Hepatocyte (in vitro differentiated cells): ENCODE measurements around the gene BARX1. TPM values are rescaled to one million over a fixed set of nuclear protein-coding genes. Genes with fewer than 3 reads are reported as not detected.

Source experiments
- DNase-seq: peaks from one replicate; pipeline ENCODE4 v3.0.0-alpha.2; 2016; ENCODE audit warnings: low spot score
- H2AFZ ChIP-seq: fragments of 200-600 bp; sonication (generic); 2 replicates; pipeline ENCODE4 v1.6.0; 2016; ENCODE audit warnings: antibody characterized with exemption, mild to moderate bottlenecking
- H3K27ac ChIP-seq: fragments of 200-600 bp; sonication (generic); 2 replicates; pipeline ENCODE4 v1.5.1; 2016; ENCODE audit warnings: mild to moderate bottlenecking
- H3K27me3 ChIP-seq: fragments of 200-600 bp; sonication (generic); 2 replicates; pipeline ENCODE4 v1.6.1; 2016
- H3K36me3 ChIP-seq: fragments of 200-600 bp; sonication (generic); replicated peaks from 2 replicates; pipeline ENCODE4 v1.5.1; 2016; ENCODE audit warnings: low read depth; ENCODE audit not compliant: insufficient read depth
- H3K4me1 ChIP-seq: fragments of 200-600 bp; sonication (generic); 2 replicates; pipeline ENCODE4 v1.5.1; 2016; ENCODE audit warnings: mild to moderate bottlenecking, moderate library complexity; ENCODE audit not compliant: insufficient read depth
- H3K4me2 ChIP-seq: fragments of 200-600 bp; sonication (generic); 2 replicates; pipeline ENCODE4 v1.6.0; 2016
- H3K4me3 ChIP-seq: fragments of 200-600 bp; sonication (generic); 2 replicates; pipeline ENCODE4 v1.5.1; 2016; ENCODE audit warnings: mild to moderate bottlenecking
- H3K79me2 ChIP-seq: fragments of 200-600 bp; sonication (generic); 2 replicates; pipeline ENCODE4 v1.6.0; 2017; ENCODE audit warnings: mild to moderate bottlenecking
- H3K9me2 ChIP-seq: fragments of 200-600 bp; sonication (generic); replicated peaks from 2 replicates; pipeline ENCODE4 v1.6.0; 2017; ENCODE audit warnings: mild to moderate bottlenecking; ENCODE audit not compliant: insufficient read depth
- H3K9me3 ChIP-seq: fragments of 200-600 bp; sonication (generic); 2 replicates; pipeline ENCODE4 v1.5.1; 2016; ENCODE audit warnings: low read depth, mild to moderate bottlenecking
- H4K20me1 ChIP-seq: fragments of 200-600 bp; sonication (generic); 2 replicates; pipeline ENCODE4 v1.6.0; 2016; ENCODE audit warnings: mild to moderate bottlenecking; ENCODE audit not compliant: insufficient read depth, poor library complexity, severe bottlenecking
- EZH2 ChIP-seq: fragments of 200-600 bp; sonication (generic); IDR thresholded peaks from 2 replicates; pipeline ENCODE4 v1.6.1; 2016; ENCODE audit warnings: antibody characterized with exemption, mild to moderate bottlenecking, borderline replicate concordance
- EZH2phosphoT487 ChIP-seq: fragments of 200-600 bp; sonication (generic); IDR thresholded peaks from one replicate; pipeline ENCODE4 v1.6.1; 2018; ENCODE audit warnings: antibody characterized with exemption, mild to moderate bottlenecking, low read depth, moderate library complexity; ENCODE audit not compliant: unreplicated experiment, severe bottlenecking
- WGBS: methylation state at CpG from one replicate; pipeline ENCODE4 v1.1.6; 2016; ENCODE audit warnings: low lambda C conversion rate; ENCODE audit errors: missing lambda C conversion rate; 5-methylcytosine and 5-hydroxymethylcytosine counted together
- polyA plus RNA-seq: library from polyadenylated mRNA; unstranded; fragments of >200 nt; fragmentation: Nextera tagmentation; extraction: Ambion mirVana; gene quantifications from 2 replicates; pipeline ENCODE4 v1.2.1, GENCODE V29; 2016
- total RNA-seq: library from RNA; depleted of rRNA; stranded (reverse); fragments of >200 nt; gene quantifications from 2 replicates; pipeline ENCODE4 v1.2.3, GENCODE V29; 2014
- TF ChIP-seq, protein P1 (sequence below): fragments of 200-600 bp; sonication (generic); IDR thresholded peaks from 2 replicates; pipeline ENCODE4 v1.5.1; 2016; ENCODE audit warnings: antibody characterized with exemption, mild to moderate bottlenecking; ENCODE audit not compliant: poor library complexity

The BARX1 gene
- total and polyA plus RNA-seq, 2 experiments from 2014 or later, result 0.47 to 0.50 TPM

- 78% methylated on average over 14 of the region's 15 CpGs for WGBS
- no peaks in the 10 kb centered on the region for H3K4me1 ChIP-seq
- TF ChIP-seq, protein P1, sequence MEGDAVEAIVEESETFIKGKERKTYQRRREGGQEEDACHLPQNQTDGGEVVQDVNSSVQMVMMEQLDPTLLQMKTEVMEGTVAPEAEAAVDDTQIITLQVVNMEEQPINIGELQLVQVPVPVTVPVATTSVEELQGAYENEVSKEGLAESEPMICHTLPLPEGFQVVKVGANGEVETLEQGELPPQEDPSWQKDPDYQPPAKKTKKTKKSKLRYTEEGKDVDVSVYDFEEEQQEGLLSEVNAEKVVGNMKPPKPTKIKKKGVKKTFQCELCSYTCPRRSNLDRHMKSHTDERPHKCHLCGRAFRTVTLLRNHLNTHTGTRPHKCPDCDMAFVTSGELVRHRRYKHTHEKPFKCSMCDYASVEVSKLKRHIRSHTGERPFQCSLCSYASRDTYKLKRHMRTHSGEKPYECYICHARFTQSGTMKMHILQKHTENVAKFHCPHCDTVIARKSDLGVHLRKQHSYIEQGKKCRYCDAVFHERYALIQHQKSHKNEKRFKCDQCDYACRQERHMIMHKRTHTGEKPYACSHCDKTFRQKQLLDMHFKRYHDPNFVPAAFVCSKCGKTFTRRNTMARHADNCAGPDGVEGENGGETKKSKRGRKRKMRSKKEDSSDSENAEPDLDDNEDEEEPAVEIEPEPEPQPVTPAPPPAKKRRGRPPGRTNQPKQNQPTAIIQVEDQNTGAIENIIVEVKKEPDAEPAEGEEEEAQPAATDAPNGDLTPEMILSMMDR, result no peak
- no peak for TF ChIP-seq EZH2phosphoT487
- TF ChIP-seq EZH2, result no peak
- no peak overlapping the region for H3K27ac ChIP-seq
- H3K9me3 ChIP-seq, result no peaks in the 10 kb centered on the region
- H3K36me3 ChIP-seq, result no peaks in the 10 kb centered on the region
- no peaks in the 10 kb centered on the region for H3K79me2 ChIP-seq
- DNase-seq, result no peak
- H4K20me1 ChIP-seq, result no peaks in the 10 kb centered on the region
- no peak overlapping the region for H2AFZ ChIP-seq
- H3K27me3 ChIP-seq, result no peaks in the 10 kb centered on the region
- no peak overlapping the region for H3K4me3 ChIP-seq
- H3K4me2 ChIP-seq, result no peak overlapping the region
- no peaks in the 10 kb centered on the region for H3K9me2 ChIP-seq
Observed at GRCh38 chr9:93908591-93909241, 46.4 kb downstream of the BARX1 start.

DNA sequence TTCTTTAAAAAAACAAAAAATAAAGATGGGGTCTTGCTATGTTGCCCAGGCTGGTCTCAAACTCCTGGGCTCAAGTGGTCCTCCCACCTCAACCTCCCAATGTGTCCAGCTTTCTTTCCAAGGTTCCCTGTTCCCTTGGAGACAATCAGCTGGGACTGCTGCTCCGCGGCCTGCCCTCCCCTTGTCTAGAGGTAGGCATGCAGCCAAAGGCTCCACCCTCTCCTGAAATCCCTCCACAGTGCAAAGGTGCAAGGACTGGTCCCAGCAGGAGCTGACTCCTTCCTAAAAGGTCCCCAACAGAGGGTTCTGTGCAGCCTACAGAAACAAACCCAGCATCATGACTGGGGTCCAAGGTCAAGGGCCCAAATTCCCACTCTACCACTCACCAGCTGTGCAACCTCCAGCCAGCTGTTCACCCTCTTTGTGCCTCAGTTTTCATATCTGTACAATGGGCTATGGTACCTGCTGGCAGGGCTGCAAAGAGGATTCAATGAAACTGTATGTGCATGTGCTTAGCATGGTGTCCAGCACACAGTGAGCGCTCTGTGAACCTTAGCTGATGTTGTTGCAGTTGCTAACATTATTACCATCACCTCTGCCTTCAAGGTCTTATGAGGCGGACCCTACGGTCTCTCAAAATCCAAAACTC lies 47.5 kb downstream of the BARX1 start:
- H3K4me2 ChIP-seq, result no peak overlapping the region
- no peak for DNase-seq
- H3K9me3 ChIP-seq, result no peaks in the 10 kb centered on the region

GRCh38 chr9:93906195-93906880 lies 48.8 kb downstream of the BARX1 start:
- Histone ChIP-seq H3K4me1 (no peaks in the 10 kb centered on the region), H3K9me2 (no peaks in the 10 kb centered on the region), H3K27ac (no peak overlapping the region), H3K27me3 (no peaks in the 10 kb centered on the region), H3K9me3 (no peaks in the 10 kb centered on the region), H3K79me2 (no peaks in the 10 kb centered on the region), H3K36me3 (no peaks in the 10 kb centered on the region), H3K4me3 (no peak overlapping the region), H2AFZ (no peak overlapping the region), H4K20me1 (no peaks in the 10 kb centered on the region), H3K4me2 (no peak overlapping the region)
- no peak for DNase-seq
- 61% methylated on average over 10 of the region's 10 CpGs for WGBS
- TF ChIP-seq EZH2 (no peak), EZH2phosphoT487 (no peak)
- TF ChIP-seq, protein P1, result no peak

More for the DNA sequence above, 47.5 kb downstream of the BARX1 start:
- Histone ChIP-seq H3K79me2 (no peaks in the 10 kb centered on the region), H2AFZ (no peak overlapping the region), H3K4me1 (no peaks in the 10 kb centered on the region), H3K27ac (no peak overlapping the region), H3K36me3 (no peaks in the 10 kb centered on the region), H3K4me3 (no peak overlapping the region), H3K27me3 (no peaks in the 10 kb centered on the region), H3K9me2 (no peaks in the 10 kb centered on the region), H4K20me1 (no peaks in the 10 kb centered on the region)
- 92% methylated on average over 5 of the region's 5 CpGs for WGBS
- TF ChIP-seq, protein P1, result no peak
- TF ChIP-seq EZH2 (no peak), EZH2phosphoT487 (no peak)
